H9 (cell line): Measurements from ENCODE around the gene ITCH. TPM values are rescaled to one million over a fixed set of nuclear protein-coding genes. Genes with fewer than 3 reads are reported as not detected.

Experiments used
- DNase-seq: peaks from one replicate; pipeline ENCODE4 v3.0.0-alpha.2; 2017
- H2AFZ ChIP-seq: one replicate; pipeline ENCODE4 v1.6.1; 2013; ENCODE audit warnings: mild to moderate bottlenecking, low read length, control low read depth, moderate library complexity
- H2AK5ac ChIP-seq: 2 replicates; pipeline ENCODE4 v1.6.1; 2013; ENCODE audit warnings: low read length, control low read depth, mixed read lengths; ENCODE audit not compliant: insufficient read length
- H2BK120ac ChIP-seq: one replicate; pipeline ENCODE4 v1.6.1; 2013; ENCODE audit warnings: low read depth, mild to moderate bottlenecking, low read length, control low read depth, inconsistent platforms; ENCODE audit not compliant: poor library complexity, severe bottlenecking
- H2BK12ac ChIP-seq: 2 replicates; pipeline ENCODE4 v1.6.1; 2013; ENCODE audit warnings: low read length, control low read depth, mixed read lengths, low read depth; ENCODE audit not compliant: insufficient read length
- H2BK15ac ChIP-seq: 2 replicates; pipeline ENCODE4 v1.6.1; 2013; ENCODE audit warnings: low read depth, low read length, control low read depth
- H2BK20ac ChIP-seq: one replicate; pipeline ENCODE4 v1.6.1; 2013; ENCODE audit warnings: low read depth, mild to moderate bottlenecking, low read length, control low read depth, inconsistent platforms; ENCODE audit not compliant: poor library complexity, severe bottlenecking
- H2BK5ac ChIP-seq: 2 replicates; pipeline ENCODE4 v1.6.1; 2013; ENCODE audit warnings: low read length, control low read depth, mixed read lengths; ENCODE audit not compliant: insufficient read length
- H3K14ac ChIP-seq: 2 replicates; pipeline ENCODE4 v1.6.1; 2013; ENCODE audit warnings: low read length, control low read depth; ENCODE audit not compliant: insufficient read depth
- H3K18ac ChIP-seq: 2 replicates; pipeline ENCODE4 v1.6.1; 2013; ENCODE audit warnings: low read depth, mild to moderate bottlenecking, mixed read lengths, low read length, control low read depth; ENCODE audit not compliant: insufficient read length
- H3K23ac ChIP-seq: 2 replicates; pipeline ENCODE4 v1.6.1; 2013; ENCODE audit warnings: low read length, control low read depth, mixed read lengths, low read depth; ENCODE audit not compliant: insufficient read length
- H3K23me2 ChIP-seq: 2 replicates; pipeline ENCODE4 v1.6.1; 2013; ENCODE audit warnings: low read depth, mild to moderate bottlenecking, mixed read lengths, low read length, control low read depth; ENCODE audit not compliant: insufficient read length, poor library complexity, severe bottlenecking
- H3K27ac ChIP-seq: 2 replicates; pipeline ENCODE4 v1.5.1; 2013; ENCODE audit warnings: low read length, control low read depth, mixed read lengths, low read depth; ENCODE audit not compliant: insufficient read length
- H3K27me3 ChIP-seq: 2 replicates; pipeline ENCODE4 v1.6.1; 2013; ENCODE audit warnings: low read length, control low read depth, inconsistent platforms; ENCODE audit not compliant: insufficient read depth
- H3K4ac ChIP-seq: 2 replicates; pipeline ENCODE4 v1.6.1; 2013; ENCODE audit warnings: low read depth, mild to moderate bottlenecking, control low read depth, inconsistent platforms, low read length, moderate library complexity
- H3K4me1 ChIP-seq: 2 replicates; pipeline ENCODE4 v1.6.1; 2013; ENCODE audit warnings: low read length, control low read depth, inconsistent platforms; ENCODE audit not compliant: insufficient read depth
- H3K4me2 ChIP-seq: 2 replicates; pipeline ENCODE4 v1.6.1; 2013; ENCODE audit warnings: low read length, control low read depth, mixed read lengths; ENCODE audit not compliant: insufficient read length, insufficient read depth
- H3K56ac ChIP-seq: 2 replicates; pipeline ENCODE4 v1.6.1; 2013; ENCODE audit warnings: low read depth, mild to moderate bottlenecking, mixed read lengths, low read length, control low read depth; ENCODE audit not compliant: insufficient read length
- H3K79me1 ChIP-seq: 2 replicates; pipeline ENCODE4 v1.6.1; 2013; ENCODE audit warnings: low read depth, mild to moderate bottlenecking, moderate library complexity, low read length, control low read depth, inconsistent platforms; ENCODE audit not compliant: insufficient read depth, poor library complexity, severe bottlenecking
- H3K79me2 ChIP-seq: 2 replicates; pipeline ENCODE4 v1.6.1; 2013; ENCODE audit warnings: low read length, control low read depth, inconsistent platforms; ENCODE audit not compliant: insufficient read depth
- H3K9ac ChIP-seq: 2 replicates; pipeline ENCODE4 v1.6.1; 2013; ENCODE audit warnings: low read length, control low read depth, mixed read lengths; ENCODE audit not compliant: insufficient read length; ENCODE audit errors: extremely low read depth
- H3K9me3 ChIP-seq: one replicate; pipeline ENCODE4 v1.6.1; 2013; ENCODE audit warnings: low read depth, low read length, inconsistent platforms; ENCODE audit not compliant: control insufficient read depth
- H3T11ph ChIP-seq: one replicate; pipeline ENCODE4 v1.6.1; 2013; ENCODE audit warnings: mild to moderate bottlenecking, low read length, control low read depth, inconsistent platforms
- H4K20me1 ChIP-seq: one replicate; pipeline ENCODE4 v1.6.1; 2013; ENCODE audit not compliant: control insufficient read depth, insufficient read length, insufficient read depth
- H4K5ac ChIP-seq: 2 replicates; pipeline ENCODE4 v1.6.1; 2013; ENCODE audit warnings: low read depth, mild to moderate bottlenecking, mixed read lengths, low read length, control low read depth; ENCODE audit not compliant: insufficient read length
- H4K8ac ChIP-seq: replicated peaks from 2 replicates; pipeline ENCODE4 v1.6.1; 2013; ENCODE audit warnings: low read length, control low read depth, mixed read lengths, low read depth; ENCODE audit not compliant: insufficient read length
- H4K91ac ChIP-seq: 2 replicates; pipeline ENCODE4 v1.6.1; 2013; ENCODE audit warnings: low read depth, mild to moderate bottlenecking, moderate library complexity, mixed read lengths, low read length, control low read depth; ENCODE audit not compliant: insufficient read length
- H3K27ac Mint-ChIP-seq, 3 experiments: 2 replicates in 2 of 3; 3 replicates in 1 of 3; pipeline ENCODE4 v1.8.0; 2020 to 2021; ENCODE audit warnings: mixed read lengths in 3 of 3, mild to moderate bottlenecking in 1 of 3, moderate library complexity in 1 of 3
- H3K27me3 Mint-ChIP-seq: 2 replicates; pipeline ENCODE4 v1.8.0; 2021; ENCODE audit warnings: low read depth, mild to moderate bottlenecking, moderate library complexity, mixed read lengths
- H3K36me3 Mint-ChIP-seq, 3 experiments: 2 replicates in 2 of 3; 3 replicates in 1 of 3; pipeline ENCODE4 v1.8.0; 2020 to 2021; ENCODE audit warnings: low read depth in 3 of 3, mixed read lengths in 3 of 3; ENCODE audit not compliant: insufficient read depth in 1 of 3
- H3K4me1 Mint-ChIP-seq, 2 experiments: 2 replicates each; pipeline ENCODE4 v1.8.0; 2020; ENCODE audit warnings: mixed read lengths in 2 of 2
- H3K4me3 Mint-ChIP-seq, 2 experiments: 2 replicates in 1 of 2; 3 replicates in 1 of 2; pipeline ENCODE4 v1.8.0; 2020 to 2021; ENCODE audit warnings: mild to moderate bottlenecking in 2 of 2, mixed read lengths in 2 of 2, moderate library complexity in 1 of 2
- H3K9me3 Mint-ChIP-seq, 2 experiments: 2 replicates in 1 of 2; 3 replicates in 1 of 2; pipeline ENCODE4 v1.8.0; 2020; ENCODE audit warnings: mild to moderate bottlenecking in 2 of 2, mixed read lengths in 2 of 2, moderate library complexity in 1 of 2
- WGBS: extraction: QIAGEN DNeasy Blood & Tissue Kit; methylation state at CpG from one replicate; pipeline ENCODE4 v1.1.7; 2013; ENCODE audit warnings: missing lambda C conversion rate, low lambda C conversion rate, mixed read lengths; ENCODE audit not compliant: insufficient read length; ENCODE audit errors: extremely low coverage; 5-methylcytosine and 5-hydroxymethylcytosine counted together
- total RNA-seq: library from RNA; stranded (reverse); gene quantifications from 2 replicates; pipeline ENCODE4 v1.2.1, GENCODE V29; 2021
- TF ChIP-seq, protein P1 (sequence below): fragments of 200-600 bp; sonication (generic); conservative IDR thresholded peaks from 3 replicates; pipeline ENCODE4 v1.8.0; 2021; ENCODE audit warnings: antibody characterized with exemption, mild to moderate bottlenecking

Gene ITCH
- total RNA-seq, 1 experiment from 2014 or later = 55.9 TPM

DNA sequence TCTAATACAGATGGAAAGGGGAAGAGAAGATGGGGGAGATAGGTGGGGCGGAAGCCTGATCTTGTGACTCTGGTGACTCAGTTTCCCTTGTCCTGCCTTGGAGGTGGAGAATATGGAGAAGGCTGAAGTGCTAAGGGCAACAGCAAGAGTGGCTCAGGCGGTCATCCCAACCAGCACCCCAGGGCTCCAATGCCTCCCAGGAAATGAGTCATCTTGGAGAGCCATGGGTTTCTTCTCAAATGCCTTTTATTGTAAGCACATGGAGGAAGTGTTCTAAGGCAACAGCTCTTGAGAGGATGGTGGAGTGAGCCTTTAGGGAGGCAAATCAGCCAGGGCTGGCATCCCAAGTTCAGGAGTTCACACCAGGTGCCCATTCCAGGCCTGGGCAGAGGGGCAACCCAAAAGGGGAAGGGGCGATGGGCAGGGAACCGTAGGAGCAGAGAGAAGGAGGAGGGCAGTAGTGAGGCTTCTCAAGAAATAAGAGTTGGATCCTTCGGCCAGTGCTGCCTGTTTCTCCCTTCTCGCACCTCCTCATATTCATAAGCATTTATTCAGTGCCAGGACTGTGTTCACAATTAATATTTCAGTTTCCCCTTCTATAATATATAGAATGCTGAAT lies 46.8 kb upstream of the ITCH start:
- H3K23me2 ChIP-seq = peaks cover 13% of the 10 kb centered on the region
- no peak overlapping the region for H3K27ac ChIP-seq
- H4K8ac ChIP-seq = no peak overlapping the region
- TF ChIP-seq, protein P1, sequence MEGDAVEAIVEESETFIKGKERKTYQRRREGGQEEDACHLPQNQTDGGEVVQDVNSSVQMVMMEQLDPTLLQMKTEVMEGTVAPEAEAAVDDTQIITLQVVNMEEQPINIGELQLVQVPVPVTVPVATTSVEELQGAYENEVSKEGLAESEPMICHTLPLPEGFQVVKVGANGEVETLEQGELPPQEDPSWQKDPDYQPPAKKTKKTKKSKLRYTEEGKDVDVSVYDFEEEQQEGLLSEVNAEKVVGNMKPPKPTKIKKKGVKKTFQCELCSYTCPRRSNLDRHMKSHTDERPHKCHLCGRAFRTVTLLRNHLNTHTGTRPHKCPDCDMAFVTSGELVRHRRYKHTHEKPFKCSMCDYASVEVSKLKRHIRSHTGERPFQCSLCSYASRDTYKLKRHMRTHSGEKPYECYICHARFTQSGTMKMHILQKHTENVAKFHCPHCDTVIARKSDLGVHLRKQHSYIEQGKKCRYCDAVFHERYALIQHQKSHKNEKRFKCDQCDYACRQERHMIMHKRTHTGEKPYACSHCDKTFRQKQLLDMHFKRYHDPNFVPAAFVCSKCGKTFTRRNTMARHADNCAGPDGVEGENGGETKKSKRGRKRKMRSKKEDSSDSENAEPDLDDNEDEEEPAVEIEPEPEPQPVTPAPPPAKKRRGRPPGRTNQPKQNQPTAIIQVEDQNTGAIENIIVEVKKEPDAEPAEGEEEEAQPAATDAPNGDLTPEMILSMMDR = no peak
- no peak overlapping the region for H3K18ac ChIP-seq
- H4K5ac ChIP-seq = no peak overlapping the region
- no peaks in the 10 kb centered on the region for H4K20me1 ChIP-seq
- H2AFZ ChIP-seq = no peak overlapping the region
- no peaks in the 10 kb centered on the region for H3K9me3 ChIP-seq
- DNase-seq = no peak
- H3K4ac ChIP-seq = no peak overlapping the region
- Mint-ChIP-seq H3K27ac (no peak overlapping the region; a peak in 1 of 7 replicates), H3K27me3 (peaks cover 16% of the 10 kb centered on the region), H3K4me3 (no peak overlapping the region), H3K9me3 (no peaks in the 10 kb centered on the region), H3K36me3 (no peaks in the 10 kb centered on the region), H3K4me1 (peaks cover 27 to 30% of the 10 kb centered on the region in 2 experiments)
- no peak overlapping the region for H2AK5ac ChIP-seq
- no peak overlapping the region for H4K91ac ChIP-seq
- peaks cover 5% of the 10 kb centered on the region; the same call in 1 of the 2 replicates for H3K27me3 ChIP-seq
- no peak overlapping the region for H3K23ac ChIP-seq
- no peak overlapping the region for H3K4me2 ChIP-seq
- H2BK15ac ChIP-seq = no peak overlapping the region
- no peak overlapping the region for H2BK5ac ChIP-seq
- H3K79me2 ChIP-seq = no peaks in the 10 kb centered on the region
- no peak overlapping the region for H3T11ph ChIP-seq
- no peak overlapping the region for H2BK12ac ChIP-seq
- H3K79me1 ChIP-seq = no peaks in the 10 kb centered on the region
- H2BK20ac ChIP-seq = no peak overlapping the region
- peaks cover 10% of the 10 kb centered on the region; the same call in 1 of the 2 replicates for H3K4me1 ChIP-seq
- no peak overlapping the region for H3K14ac ChIP-seq
- no peak overlapping the region for H3K9ac ChIP-seq
- H3K56ac ChIP-seq = no peak overlapping the region
- H2BK120ac ChIP-seq = no peak overlapping the region
- WGBS = no CpG with 5 or more reads among the region's 6 CpGs
